ENCODE data around the gene SLC38A10.
"Not testable (repeated sequence)": the region's sequence is repeated elsewhere in the genome, so short reads cannot be mapped to it uniquely, and the experiment has no call there.

Gene SLC38A10

DNA sequence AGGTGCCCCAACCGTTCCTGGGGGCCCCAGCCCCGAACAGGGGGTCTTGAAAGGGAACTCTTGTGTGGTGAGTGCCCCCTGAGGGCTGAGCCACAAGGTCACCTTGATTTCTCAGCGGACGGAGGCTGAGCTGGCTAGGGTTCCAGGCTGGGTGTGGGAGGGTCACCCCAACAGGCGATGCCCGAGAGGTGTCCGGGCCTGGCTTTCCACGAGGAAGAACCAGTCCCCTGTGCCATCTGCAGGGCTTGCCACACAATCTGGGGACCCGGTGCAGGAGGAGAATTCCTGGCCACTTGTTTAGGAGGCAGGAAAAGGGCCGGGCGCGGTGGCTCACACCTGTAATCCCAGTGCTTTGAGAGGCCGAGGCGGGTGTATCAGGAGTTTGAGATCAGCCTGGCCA is 16.8 kb upstream of the SLC38A10 start:
- TF ChIP-seq POLR2A (IDR thresholded peaks at IDR 0.05; ENCODE audit: low read length) (no peak), GATA1 (IDR thresholded peaks at IDR 0.05; ENCODE audit: low read depth, low read length) (no peak)
- DNase-seq: no peak

- TF ChIP-seq POLR2A (IDR thresholded peaks at IDR 0.05; ENCODE audit: low read length): no peak
- no peak for TF ChIP-seq GATA1 (IDR thresholded peaks at IDR 0.05; ENCODE audit: low read depth, low read length)
- no peak for DNase-seq
Measured at GRCh38 chr17:81310949-81311550, 15.9 kb upstream of the SLC38A10 start.

GRCh38 chr17:81309859-81310839 is 15.0 kb upstream of the SLC38A10 start:
- no peak for DNase-seq
- TF ChIP-seq POLR2A (IDR thresholded peaks at IDR 0.05; ENCODE audit: low read length) (no peak), GATA1 (IDR thresholded peaks at IDR 0.05; ENCODE audit: low read depth, low read length) (no peak)

GRCh38 chr17:81309140-81309858 is 14.2 kb upstream of the SLC38A10 start:
- no peak for TF ChIP-seq GATA1 (IDR thresholded peaks at IDR 0.05; ENCODE audit: low read depth, low read length)
- peak; percentile 67 to 79 for DNase-seq

- DNase-seq: not testable (repeated sequence)
Measured at GRCh38 chr17:81308784-81309139, 13.7 kb upstream of the SLC38A10 start.

GRCh38 chr17:81307636-81308560 is 12.8 kb upstream of the SLC38A10 start:
- no peak for DNase-seq
- TF ChIP-seq POLR2A (IDR thresholded peaks at IDR 0.05; ENCODE audit: low read length) (no peak), GATA1 (IDR thresholded peaks at IDR 0.05; ENCODE audit: low read depth, low read length) (no peak)

DNA sequence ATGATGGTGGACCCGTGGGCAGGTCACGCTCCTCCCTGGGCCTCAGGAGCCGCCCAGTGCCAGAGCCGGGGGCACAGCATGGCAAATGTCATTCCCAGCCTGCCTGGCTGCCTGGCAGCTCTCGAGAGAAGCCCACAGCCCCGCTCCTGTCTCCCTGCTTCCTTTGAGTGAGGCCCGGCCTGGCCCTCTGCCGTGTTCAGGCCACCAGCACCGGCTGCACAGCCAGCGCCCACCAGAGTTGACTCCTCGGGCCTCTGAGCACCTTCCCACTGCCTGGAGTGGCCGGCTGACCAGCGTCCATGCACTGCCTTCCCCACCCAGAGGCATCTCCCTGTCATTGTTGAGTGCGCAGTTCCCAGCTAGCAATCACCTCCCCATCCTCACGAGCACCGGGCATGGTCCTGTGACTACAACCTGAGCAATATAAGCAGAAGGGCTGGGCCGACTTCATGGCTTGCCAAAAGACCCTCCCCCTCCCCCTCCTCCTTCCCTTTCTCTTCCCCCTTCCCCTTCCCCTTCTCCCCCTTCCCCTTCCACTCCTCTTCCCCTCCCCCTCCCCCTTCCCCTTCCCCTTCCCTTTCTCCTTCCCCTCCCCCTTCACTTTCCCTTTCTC is 11.9 kb upstream of the SLC38A10 start:
- peak in 1 of 2 experiments; percentile 15 for DNase-seq
- TF ChIP-seq POLR2A (IDR thresholded peaks at IDR 0.05; ENCODE audit: low read length): no peak
- no peak for TF ChIP-seq GATA1 (IDR thresholded peaks at IDR 0.05; ENCODE audit: low read depth, low read length)

- TF ChIP-seq GATA1 (IDR thresholded peaks at IDR 0.05; ENCODE audit: low read depth, low read length): no peak
- no peak for TF ChIP-seq POLR2A (IDR thresholded peaks at IDR 0.05; ENCODE audit: low read length)
- DNase-seq: no peak
Measured at GRCh38 chr17:81306491-81306890, 11.4 kb upstream of the SLC38A10 start.

DNA sequence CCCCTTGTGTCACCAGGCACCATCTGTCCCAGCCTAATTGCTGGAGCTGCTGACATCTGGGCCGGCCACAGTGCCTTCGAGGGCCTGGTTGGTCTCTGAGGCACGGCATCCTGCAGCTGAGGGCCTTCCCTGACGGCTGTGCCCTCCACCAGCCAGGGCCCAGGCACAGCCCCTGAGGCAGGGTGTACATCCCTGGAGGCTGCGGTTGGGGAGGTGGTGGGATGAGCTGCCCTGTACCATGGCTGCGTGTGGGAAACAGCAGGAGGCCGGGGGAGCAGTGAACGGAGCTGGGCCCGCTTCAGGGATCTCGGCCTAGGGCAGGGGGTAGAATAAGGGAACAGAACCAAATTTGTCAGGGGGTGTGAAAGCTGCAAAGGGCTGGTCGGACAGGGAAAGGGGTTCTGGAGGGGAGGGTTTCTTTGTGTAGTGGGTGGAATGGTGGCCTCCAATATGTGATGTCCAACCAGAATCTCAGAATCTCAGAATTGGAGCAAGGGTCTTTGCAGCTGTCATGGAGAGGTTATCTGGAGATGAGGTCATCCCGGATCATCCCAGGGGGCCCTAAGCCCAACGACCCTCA is 10.0 kb upstream of the SLC38A10 start:
- TF ChIP-seq POLR2A (IDR thresholded peaks at IDR 0.05; ENCODE audit: low read length) (no peak), GATA1 (IDR thresholded peaks at IDR 0.05; ENCODE audit: low read depth, low read length) (no peak)
- DNase-seq: no peak

GRCh38 chr17:81304196-81305015 is 9.3 kb upstream of the SLC38A10 start:
- TF ChIP-seq POLR2A (IDR thresholded peaks at IDR 0.05; ENCODE audit: low read length): no peak
- TF ChIP-seq GATA1 (IDR thresholded peaks at IDR 0.05; ENCODE audit: low read depth, low read length): no peak
- no peak for DNase-seq

DNA sequence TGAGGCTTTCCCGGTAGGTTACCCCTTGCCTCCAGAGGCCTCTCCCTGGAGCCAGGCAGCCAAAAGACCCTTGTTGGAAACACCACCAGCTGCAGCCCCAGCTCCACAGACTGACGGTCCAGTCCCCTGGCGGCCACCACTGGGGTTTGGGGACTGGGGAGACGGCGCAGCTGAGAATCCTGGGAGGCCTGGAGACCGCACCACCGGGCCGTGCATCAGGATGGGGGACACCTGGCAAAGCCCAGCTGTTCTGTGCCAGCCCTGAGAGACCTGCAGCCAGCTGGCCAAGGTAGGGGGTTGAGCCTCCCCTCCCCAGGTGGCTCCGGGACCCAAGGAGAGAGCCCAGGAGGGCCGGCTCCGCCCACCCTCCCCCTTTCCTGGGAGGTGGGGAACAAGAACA is 8.3 kb upstream of the SLC38A10 start:
- no peak for TF ChIP-seq GATA1 (IDR thresholded peaks at IDR 0.05; ENCODE audit: low read depth, low read length)
- TF ChIP-seq POLR2A (IDR thresholded peaks at IDR 0.05; ENCODE audit: low read length): no peak
- no peak for DNase-seq

DNA sequence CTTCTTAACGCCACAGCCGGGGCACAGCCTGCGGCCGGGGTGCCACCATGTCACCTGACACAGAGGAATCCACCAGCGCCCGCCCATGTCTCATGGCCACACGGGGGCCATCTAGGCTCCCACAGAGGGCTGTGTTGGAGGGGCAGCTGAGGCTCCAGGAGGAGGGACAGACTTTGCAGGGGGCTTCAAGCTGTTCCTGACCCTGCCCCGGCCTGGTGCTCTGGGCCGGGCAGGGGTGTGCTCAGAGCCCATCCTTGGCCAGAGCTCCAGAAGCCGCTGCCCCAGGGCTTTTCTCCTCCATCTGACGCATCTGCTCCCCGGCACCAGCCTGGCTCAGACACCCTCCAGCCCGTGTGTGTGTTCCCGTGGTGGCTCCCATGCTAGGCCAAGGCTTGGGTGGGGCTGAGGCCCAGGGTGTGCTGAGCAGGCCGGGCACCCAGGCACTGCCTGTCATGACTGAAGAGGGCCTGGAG is 7.8 kb upstream of the SLC38A10 start:
- TF ChIP-seq GATA1 (IDR thresholded peaks at IDR 0.05; ENCODE audit: low read depth, low read length) (no peak), POLR2A (IDR thresholded peaks at IDR 0.05; ENCODE audit: low read length) (no peak)
- DNase-seq: no peak
